HEK293T (cell line): ENCODE data around the gene ADORA1.

ENCODE experiments used
- ARNT ChIP-seq: fragments of 450-650 bp; IDR thresholded peaks from 2 replicates; pipeline ENCODE4 v1.6.1; 2017; ENCODE audit warnings: mild to moderate bottlenecking
- BHLHE40 ChIP-seq: fragments of 450-650 bp; IDR thresholded peaks from 2 replicates; pipeline ENCODE4 v1.6.1; 2016; ENCODE audit warnings: mild to moderate bottlenecking, moderate library complexity, borderline replicate concordance
- CTBP1 ChIP-seq: fragments of 450-650 bp; IDR thresholded peaks from 2 replicates; pipeline ENCODE4 v1.6.1; 2016; ENCODE audit warnings: borderline replicate concordance
- ELF4 ChIP-seq: fragments of 450-650 bp; IDR thresholded peaks from 2 replicates; pipeline ENCODE4 v1.6.1; 2017; ENCODE audit warnings: antibody characterized with exemption
- FOXK2 ChIP-seq: fragments of 450-650 bp; IDR thresholded peaks from 2 replicates; pipeline ENCODE4 v1.6.1; 2016; ENCODE audit warnings: mild to moderate bottlenecking
- FOXM1 ChIP-seq: fragments of 450-650 bp; IDR thresholded peaks from 2 replicates; pipeline ENCODE4 v1.6.1; 2017; ENCODE audit warnings: mild to moderate bottlenecking, borderline replicate concordance
- HDGF ChIP-seq: fragments of 450-650 bp; IDR thresholded peaks from 2 replicates; pipeline ENCODE4 v1.6.1; 2017; ENCODE audit warnings: antibody characterized with exemption, borderline replicate concordance
- LEF1 ChIP-seq: fragments of 450-650 bp; IDR thresholded peaks from 2 replicates; pipeline ENCODE4 v1.6.1; 2017; ENCODE audit warnings: mild to moderate bottlenecking, borderline replicate concordance
- NFRKB ChIP-seq: fragments of 450-650 bp; IDR thresholded peaks from 2 replicates; pipeline ENCODE4 v1.6.1; 2016; ENCODE audit warnings: mild to moderate bottlenecking, moderate library complexity
- SP1 ChIP-seq: fragments of 450-650 bp; IDR thresholded peaks from 2 replicates; pipeline ENCODE4 v1.6.1; 2017
- TARDBP ChIP-seq: fragments of 450-650 bp; IDR thresholded peaks from 2 replicates; pipeline ENCODE4 v1.6.1; 2016
- ZNF384 ChIP-seq: fragments of 450-650 bp; IDR thresholded peaks from 2 replicates; pipeline ENCODE4 v1.6.1; 2016
- TF ChIP-seq, protein P1 (sequence below): fragments of 450-650 bp; IDR thresholded peaks from 2 replicates; pipeline ENCODE4 v1.6.1; 2016

DNA sequence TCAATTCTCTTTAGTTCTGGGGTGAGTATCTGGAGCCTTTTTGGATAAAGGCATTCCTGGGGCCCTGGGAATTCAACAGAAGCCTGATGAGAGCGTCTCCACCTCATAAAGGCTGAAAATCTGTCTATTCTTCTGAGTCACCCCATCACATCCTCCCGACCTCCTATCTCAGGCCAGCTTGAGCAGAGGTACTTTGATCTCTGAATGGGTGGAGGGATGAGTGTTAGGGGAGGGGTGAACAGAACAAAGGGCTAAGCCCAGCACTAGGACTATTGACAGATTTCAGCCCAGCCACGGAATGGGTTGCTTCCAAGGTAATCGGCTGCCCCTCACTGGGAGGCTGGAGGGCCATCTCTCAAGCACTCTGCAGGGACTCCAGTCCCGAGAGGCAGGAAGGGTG lies 50.6 kb downstream of the ADORA1 start:
- no peak for TF ChIP-seq SP1
- no peak for TF ChIP-seq HDGF
- no peak for TF ChIP-seq FOXM1
- TF ChIP-seq ELF4: no peak
- no peak for TF ChIP-seq TARDBP
- TF ChIP-seq FOXK2: no peak
- no peak for TF ChIP-seq LEF1
- TF ChIP-seq, protein P1, sequence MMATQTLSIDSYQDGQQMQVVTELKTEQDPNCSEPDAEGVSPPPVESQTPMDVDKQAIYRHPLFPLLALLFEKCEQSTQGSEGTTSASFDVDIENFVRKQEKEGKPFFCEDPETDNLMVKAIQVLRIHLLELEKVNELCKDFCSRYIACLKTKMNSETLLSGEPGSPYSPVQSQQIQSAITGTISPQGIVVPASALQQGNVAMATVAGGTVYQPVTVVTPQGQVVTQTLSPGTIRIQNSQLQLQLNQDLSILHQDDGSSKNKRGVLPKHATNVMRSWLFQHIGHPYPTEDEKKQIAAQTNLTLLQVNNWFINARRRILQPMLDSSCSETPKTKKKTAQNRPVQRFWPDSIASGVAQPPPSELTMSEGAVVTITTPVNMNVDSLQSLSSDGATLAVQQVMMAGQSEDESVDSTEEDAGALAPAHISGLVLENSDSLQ: no peak
- TF ChIP-seq CTBP1: no peak
- no peak for TF ChIP-seq NFRKB
- no peak for TF ChIP-seq ARNT
- TF ChIP-seq BHLHE40: no peak
- TF ChIP-seq ZNF384: no peak
